Gastrocnemius medialis (tissue), 4 donors: Measurements from ENCODE around the gene PIMREG. TPM values are rescaled to one million over a fixed set of nuclear protein-coding genes. Genes with fewer than 3 reads are reported as not detected.

Experiments used
- ATAC-seq, 2 donors: fragments of 150-250 bp; one replicate each; pipeline ENCODE4 v1.9.1; 2016
- DNase-seq, 2 donors: peaks; one replicate each; pipeline ENCODE4 v3.0.0-alpha.2; 2019
- H3K27ac ChIP-seq, 4 donors: fragments of 200-600 bp; sonication (generic); 1 replicate in 1 of 4; 2 replicates in 3 of 4; pipeline ENCODE4 v1.5.1; 2016 to 2018; ENCODE audit warnings: mild to moderate bottlenecking in 2 of 4, moderate library complexity in 1 of 4
- H3K27me3 ChIP-seq, 3 donors: fragments of 200-600 bp; sonication (generic) in 2 of 3; 1 replicate in 1 of 3; 2 replicates in 2 of 3; pipeline versions ENCODE4 v1.5.1 to v1.6.0; 2016 to 2019; ENCODE audit warnings: mild to moderate bottlenecking in 1 of 3, moderate library complexity in 1 of 3
- H3K36me3 ChIP-seq, 2 donors: fragments of 200-600 bp; sonication (generic) in 1 of 2; one replicate each; pipeline ENCODE4 v1.5.1; 2017 to 2018
- H3K4me1 ChIP-seq, 2 donors: fragments of 200-600 bp; sonication (generic) in 1 of 2; one replicate each; pipeline ENCODE4 v1.5.1; 2016 to 2017; ENCODE audit warnings: mild to moderate bottlenecking in 2 of 2
- H3K4me3 ChIP-seq, 4 donors: fragments of 200-600 bp; sonication (generic) in 3 of 4; 1 replicate in 1 of 4; 2 replicates in 3 of 4; pipeline ENCODE4 v1.5.1; 2016 to 2019; ENCODE audit warnings: mild to moderate bottlenecking in 2 of 4
- H3K9me3 ChIP-seq, 3 donors: fragments of 200-600 bp; sonication (generic) in 2 of 3; 1 replicate in 1 of 3; 2 replicates in 2 of 3; pipeline ENCODE4 v1.5.1; 2016 to 2019
- POLR2A ChIP-seq, 2 donors: fragments of 450-650 bp; IDR thresholded peaks; one replicate each; pipeline ENCODE4 v1.6.1; 2017; ENCODE audit warnings: antibody characterized with exemption in 2 of 2, mild to moderate bottlenecking in 2 of 2, moderate library complexity in 2 of 2
- in situ Hi-C, 4 donors: fragments of 200-750 bp; cut with MboI; loops; one replicate each; pipeline versions ENCODE4 v1.15.0 to v1.8.0; 2017; ENCODE audit warnings: low sequenced_read_pairs in 4 of 4
- intact Hi-C: fragments of 100-400 bp; cut with DNase I; formaldehyde crosslinking; loops from one replicate; pipeline ENCODE4 v1.15.1; 2023; ENCODE audit warnings: low total_unique reads
- total RNA-seq, 4 donors: library from RNA; depleted of rRNA; stranded (reverse); fragments of >200 nt; gene quantifications; one replicate each; pipeline versions ENCODE4 v1.1.0 to v1.2.3, GENCODE V29; 2016
- TF ChIP-seq, protein P1 (sequence below), 5 experiments: fragments of 450-650 bp in 3 of 5; fragments of 200-600 bp in 2 of 5; sonication (generic) in 2 of 5; IDR thresholded peaks in 4 of 5; conservative IDR thresholded peaks in 1 of 5; 1 replicate in 4 of 5; 2 replicates in 1 of 5; pipeline ENCODE4 v1.5.1; 2016 to 2019; ENCODE audit warnings: antibody characterized with exemption in 5 of 5, mild to moderate bottlenecking in 3 of 5, moderate library complexity in 3 of 5

PIMREG gene
- total RNA-seq, 4 donors from 2014 or later, result 0.51 TPM; not detected in 3

DNA sequence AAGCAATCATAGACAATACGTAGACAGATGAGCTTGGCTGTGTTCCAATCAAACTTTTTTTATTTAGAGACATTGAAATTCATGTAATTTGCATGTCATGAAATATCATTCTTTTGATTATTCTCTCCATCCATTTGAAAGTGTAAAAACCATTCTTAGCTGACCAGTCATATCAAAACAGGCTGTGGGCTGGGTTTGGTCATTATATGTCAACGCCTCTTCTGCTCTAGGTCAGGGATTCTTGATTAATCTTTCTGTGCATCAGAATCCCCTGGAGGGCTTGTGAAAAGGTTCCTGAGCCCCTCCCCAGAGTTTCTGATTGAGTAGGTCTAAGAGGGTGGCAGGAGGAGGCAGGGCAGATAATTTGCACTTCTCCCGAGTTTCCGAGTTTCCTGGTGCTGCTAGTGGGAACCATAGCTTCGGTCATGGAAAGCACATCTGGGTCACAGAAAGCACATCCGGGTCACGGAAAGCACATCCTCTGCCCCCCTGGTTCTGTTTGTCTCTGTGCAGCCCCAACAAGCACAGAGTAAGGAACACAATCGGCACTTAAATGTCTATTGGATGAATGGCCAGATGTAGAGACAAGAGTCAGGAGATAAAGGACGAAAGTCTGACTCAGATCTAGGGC, 16.4 kb downstream of the PIMREG start:
- Histone ChIP-seq H3K36me3 (no peaks in the 10 kb centered on the region), H3K9me3 (no peaks in the 10 kb centered on the region), H3K27me3 (no peaks in the 10 kb centered on the region), H3K4me1 (peaks cover 4 to 13% of the 10 kb centered on the region in 2 donors), H3K27ac (no peak overlapping the region), H3K4me3 (no peak overlapping the region)
- in situ Hi-C loops, result loop anchor here in 1 of 4 donors (25.0 kb wide), 1 partner anchor 127 kb away; no protein-coding TSS in a partner anchor
- DNase-seq (no peak), ATAC-seq (no peak)
- TF ChIP-seq POLR2A (IDR thresholded peaks at IDR 0.05), result no peak
- TF ChIP-seq, protein P1, sequence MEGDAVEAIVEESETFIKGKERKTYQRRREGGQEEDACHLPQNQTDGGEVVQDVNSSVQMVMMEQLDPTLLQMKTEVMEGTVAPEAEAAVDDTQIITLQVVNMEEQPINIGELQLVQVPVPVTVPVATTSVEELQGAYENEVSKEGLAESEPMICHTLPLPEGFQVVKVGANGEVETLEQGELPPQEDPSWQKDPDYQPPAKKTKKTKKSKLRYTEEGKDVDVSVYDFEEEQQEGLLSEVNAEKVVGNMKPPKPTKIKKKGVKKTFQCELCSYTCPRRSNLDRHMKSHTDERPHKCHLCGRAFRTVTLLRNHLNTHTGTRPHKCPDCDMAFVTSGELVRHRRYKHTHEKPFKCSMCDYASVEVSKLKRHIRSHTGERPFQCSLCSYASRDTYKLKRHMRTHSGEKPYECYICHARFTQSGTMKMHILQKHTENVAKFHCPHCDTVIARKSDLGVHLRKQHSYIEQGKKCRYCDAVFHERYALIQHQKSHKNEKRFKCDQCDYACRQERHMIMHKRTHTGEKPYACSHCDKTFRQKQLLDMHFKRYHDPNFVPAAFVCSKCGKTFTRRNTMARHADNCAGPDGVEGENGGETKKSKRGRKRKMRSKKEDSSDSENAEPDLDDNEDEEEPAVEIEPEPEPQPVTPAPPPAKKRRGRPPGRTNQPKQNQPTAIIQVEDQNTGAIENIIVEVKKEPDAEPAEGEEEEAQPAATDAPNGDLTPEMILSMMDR (IDR thresholded peaks at IDR 0.05 in 4 of 5, conservative IDR thresholded peaks at IDR 0.05 in 1 of 5), result no peak
- intact Hi-C loops, result no loop called here

- no peak overlapping the region for H3K27ac ChIP-seq
- in situ Hi-C loops, result loop anchor here in 1 of 4 donors (25.0 kb wide), 1 partner anchor 126 kb away; no protein-coding TSS in a partner anchor
- no peak for DNase-seq
- TF ChIP-seq, protein P1 (IDR thresholded peaks at IDR 0.05 in 4 of 5, conservative IDR thresholded peaks at IDR 0.05 in 1 of 5), result no peak
- TF ChIP-seq POLR2A (IDR thresholded peaks at IDR 0.05), result no peak
- H3K36me3 ChIP-seq, result no peaks in the 10 kb centered on the region
- H3K9me3 ChIP-seq, result no peaks in the 10 kb centered on the region
- H3K4me3 ChIP-seq, result no peak overlapping the region
- ATAC-seq, result no peak
- no peaks in the 10 kb centered on the region for H3K27me3 ChIP-seq
- intact Hi-C loops, result no loop called here
- peaks cover 4 to 13% of the 10 kb centered on the region in 2 donors for H3K4me1 ChIP-seq
These were observed 17.0 kb downstream of the PIMREG start for GRCh38 chr17:6461246-6461645.

DNA sequence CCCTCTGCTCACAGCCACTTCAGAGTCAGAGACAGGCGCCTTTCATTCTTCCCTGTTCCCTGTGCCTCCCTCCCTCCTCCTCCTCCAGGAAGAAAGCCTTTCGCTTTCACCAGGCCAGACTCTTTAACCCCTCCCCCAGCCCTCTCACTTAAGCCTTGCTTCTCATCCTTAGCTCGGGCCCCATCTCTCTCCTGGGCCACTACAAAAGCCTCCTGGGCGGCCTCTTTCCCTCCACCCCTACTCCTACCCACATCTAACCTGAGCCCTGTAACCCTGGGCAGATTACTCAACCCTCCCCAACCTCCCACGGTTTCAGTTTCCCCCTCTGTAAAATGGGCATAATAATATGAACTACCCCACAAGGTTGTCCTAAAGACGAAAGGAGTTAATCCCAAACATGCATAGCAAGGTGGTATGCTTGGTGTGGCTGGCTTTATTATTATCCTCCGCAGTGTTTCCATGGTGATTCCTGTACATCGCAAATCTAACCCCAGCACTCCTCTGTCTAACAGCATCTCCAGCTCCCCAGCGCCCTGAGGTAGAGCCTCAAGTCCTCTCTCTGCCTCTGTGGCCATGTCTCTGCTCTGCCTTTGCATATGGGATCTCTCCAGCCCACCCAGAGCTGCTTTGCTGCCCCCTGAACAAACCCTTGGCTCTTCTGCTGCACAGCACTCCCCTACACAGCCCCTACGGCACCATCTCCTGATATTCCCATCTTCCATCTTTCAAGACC, 17.7 kb downstream of the PIMREG start:
- in situ Hi-C loops, result loop anchor here in 1 of 4 donors (25.0 kb wide), 1 partner anchor 125 kb away; no protein-coding TSS in a partner anchor
- H3K27ac ChIP-seq, result no peak overlapping the region
- H3K9me3 ChIP-seq, result no peaks in the 10 kb centered on the region
- H3K4me1 ChIP-seq, result peaks cover under 1 to 7% of the 10 kb centered on the region in 2 donors
- no peak for DNase-seq
- H3K4me3 ChIP-seq, result no peak overlapping the region
- TF ChIP-seq, protein P1 (IDR thresholded peaks at IDR 0.05 in 4 of 5, conservative IDR thresholded peaks at IDR 0.05 in 1 of 5), result no peak
- TF ChIP-seq POLR2A (IDR thresholded peaks at IDR 0.05), result no peak
- no peaks in the 10 kb centered on the region for H3K36me3 ChIP-seq
- intact Hi-C loops, result no loop called here
- no peaks in the 10 kb centered on the region for H3K27me3 ChIP-seq
- ATAC-seq, result no peak

GRCh38 chr17:6462692-6463091, 18.4 kb downstream of the PIMREG start:
- TF ChIP-seq, protein P1 (IDR thresholded peaks at IDR 0.05 in 4 of 5, conservative IDR thresholded peaks at IDR 0.05 in 1 of 5), result no peak
- TF ChIP-seq POLR2A (IDR thresholded peaks at IDR 0.05), result no peak
- no peaks in the 10 kb centered on the region for H3K27me3 ChIP-seq
- ATAC-seq (no peak), DNase-seq (no peak)
- intact Hi-C loops (no loop called here), in situ Hi-C loops (loop anchor here in 1 of 4 donors (25.0 kb wide), 1 partner anchor 125 kb away; no protein-coding TSS in a partner anchor)
- no peak overlapping the region for H3K4me3 ChIP-seq
- no peaks in the 10 kb centered on the region for H3K36me3 ChIP-seq
- H3K9me3 ChIP-seq, result no peaks in the 10 kb centered on the region
- H3K27ac ChIP-seq, result no peak overlapping the region
- H3K4me1 ChIP-seq, result no peaks in the 10 kb centered on the region
